Neural cell (in vitro differentiated cells): ENCODE results near the gene DNAAF1. TPM values are rescaled to one million over a fixed set of nuclear protein-coding genes. Genes with fewer than 3 reads are reported as not detected.

Source experiments
- H2AFZ ChIP-seq: fragments of 200-600, 300-800 bp; sonication (generic), shearing (Covaris generic); 2 replicates; pipeline ENCODE4 v1.6.0; 2014; ENCODE audit warnings: low read depth, mild to moderate bottlenecking, antibody characterized with exemption, low read length, moderate library complexity
- H3F3A ChIP-seq: fragments of 200-600 bp; shearing (Covaris generic); 2 replicates; pipeline ENCODE4 v1.6.1; 2016; ENCODE audit warnings: mild to moderate bottlenecking, moderate library complexity, mixed read lengths, antibody characterized with exemption, low read length; ENCODE audit not compliant: insufficient read depth, poor library complexity, severe bottlenecking
- H3K27ac ChIP-seq: fragments of 200-600, 300-800 bp; sonication (generic), shearing (Covaris generic); 2 replicates; pipeline ENCODE4 v1.5.1; 2014; ENCODE audit warnings: mild to moderate bottlenecking, low read length, moderate library complexity
- H3K27me3 ChIP-seq: fragments of 300-800, 200-600 bp; sonication (generic), shearing (Covaris generic); 2 replicates; pipeline ENCODE4 v1.6.0; 2014; ENCODE audit warnings: mild to moderate bottlenecking, low read depth, low read length, moderate library complexity; ENCODE audit not compliant: insufficient read depth
- H3K36me3 ChIP-seq: fragments of 300-800, 200-600 bp; sonication (generic), shearing (Covaris generic); 2 replicates; pipeline ENCODE4 v1.5.1; 2014; ENCODE audit warnings: mild to moderate bottlenecking, antibody characterized with exemption, low read length, moderate library complexity; ENCODE audit not compliant: insufficient read depth
- H3K4me2 ChIP-seq: fragments of 300-800, 200-600 bp; sonication (generic), shearing (Covaris generic); 2 replicates; pipeline ENCODE4 v1.6.0; 2014; ENCODE audit warnings: mild to moderate bottlenecking, low read length
- H3K4me3 ChIP-seq: fragments of 300-800, 200-600 bp; sonication (generic), shearing (Covaris generic); 2 replicates; pipeline ENCODE4 v1.5.1; 2014; ENCODE audit warnings: mild to moderate bottlenecking, low read length, moderate library complexity
- H3K79me2 ChIP-seq: fragments of 200-600 bp; shearing (Covaris generic); replicated peaks from 2 replicates; pipeline ENCODE4 v1.6.0; 2014; ENCODE audit warnings: mild to moderate bottlenecking, low read length, moderate library complexity; ENCODE audit not compliant: insufficient read depth
- H3K9ac ChIP-seq: fragments of 300-800, 200-600 bp; sonication (generic), shearing (Covaris generic); 2 replicates; pipeline ENCODE4 v1.6.1; 2016; ENCODE audit warnings: mild to moderate bottlenecking, low read length, mixed read lengths
- H3K9me2 ChIP-seq: fragments of 200-600 bp; shearing (Covaris generic); 2 replicates; pipeline ENCODE4 v1.6.1; 2016; ENCODE audit warnings: mild to moderate bottlenecking, low read length, mixed read lengths; ENCODE audit not compliant: insufficient read depth
- H3K9me3 ChIP-seq: fragments of 200-600, 300-800 bp; sonication (generic), shearing (Covaris generic); 2 replicates; pipeline ENCODE4 v1.6.1; 2016; ENCODE audit warnings: mild to moderate bottlenecking, mixed run types, low read length, moderate library complexity, mixed read lengths
- H4K20me1 ChIP-seq: fragments of 200-600 bp; shearing (Covaris generic); 2 replicates; pipeline ENCODE4 v1.6.1; 2016; ENCODE audit warnings: mild to moderate bottlenecking, mixed run types; ENCODE audit not compliant: insufficient read depth
- EP300 ChIP-seq: fragments of 450-650 bp; conservative IDR thresholded peaks from 2 replicates; pipeline ENCODE4 v1.6.1; 2014; ENCODE audit warnings: antibody characterized with exemption, mild to moderate bottlenecking, moderate library complexity; ENCODE audit not compliant: poor library complexity, severe bottlenecking
- EZH2 ChIP-seq: fragments of 200-600, 300-800 bp; shearing (Covaris generic), sonication (generic); IDR thresholded peaks from 2 replicates; pipeline ENCODE4 v1.6.1; 2014; ENCODE audit warnings: antibody characterized with exemption, low read length, borderline replicate concordance, mild to moderate bottlenecking; ENCODE audit not compliant: insufficient read depth, poor library complexity, severe bottlenecking
- MXI1 ChIP-seq: fragments of 450-650 bp; conservative IDR thresholded peaks from 2 replicates; pipeline ENCODE4 v1.6.1; 2014; ENCODE audit warnings: antibody characterized with exemption, mild to moderate bottlenecking; ENCODE audit not compliant: poor library complexity, severe bottlenecking
- POLR2AphosphoS5 ChIP-seq: IDR thresholded peaks from 2 replicates; pipeline ENCODE4 v1.6.1; 2012
- RAD21 ChIP-seq: fragments of 450-650 bp; conservative IDR thresholded peaks from 2 replicates; pipeline ENCODE4 v1.6.1; 2014; ENCODE audit warnings: antibody characterized with exemption, mild to moderate bottlenecking, moderate library complexity
- REST ChIP-seq: IDR thresholded peaks from 2 replicates; pipeline ENCODE4 v1.6.1; 2012; ENCODE audit warnings: borderline replicate concordance
- SMC3 ChIP-seq: fragments of 450-650 bp; conservative IDR thresholded peaks from 2 replicates; pipeline ENCODE4 v1.6.1; 2014; ENCODE audit warnings: antibody characterized with exemption, mild to moderate bottlenecking, moderate library complexity; ENCODE audit not compliant: poor library complexity
- TAF1 ChIP-seq: IDR thresholded peaks from 2 replicates; pipeline ENCODE4 v1.6.1; 2012; ENCODE audit warnings: low read depth
- polyA plus RNA-seq: library from polyadenylated mRNA; depleted of rRNA; stranded (reverse); fragments of >200 nt; gene quantifications from 2 replicates; pipeline ENCODE4 v1.2.3, GENCODE V29; 2014
- TF ChIP-seq, protein P1 (sequence below): fragments of 450-650 bp; IDR thresholded peaks from 2 replicates; pipeline ENCODE4 v1.5.1; 2014; ENCODE audit warnings: antibody characterized with exemption, mild to moderate bottlenecking, moderate library complexity; ENCODE audit not compliant: poor library complexity, severe bottlenecking

Gene DNAAF1
- polyA plus RNA-seq, 1 donor from 2014 or later: 0.71 TPM

- Histone ChIP-seq H3K36me3 (no peaks in the 10 kb centered on the region), H3K4me2 (no peak overlapping the region), H3K27ac (no peak overlapping the region), H3K9ac (no peak overlapping the region), H3K79me2 (peaks cover 20% of the 10 kb centered on the region), H3K27me3 (no peaks in the 10 kb centered on the region), H3K9me3 (no peaks in the 10 kb centered on the region), H3F3A (no peaks in the 10 kb centered on the region), H4K20me1 (no peaks in the 10 kb centered on the region), H3K4me3 (no peak overlapping the region), H3K9me2 (no peaks in the 10 kb centered on the region), H2AFZ (no peak overlapping the region)
- no peak for TF ChIP-seq TAF1
- no peak for TF ChIP-seq REST
- no peak for TF ChIP-seq RAD21
- no peak for TF ChIP-seq EZH2
- TF ChIP-seq MXI1: no peak
- TF ChIP-seq, protein P1, sequence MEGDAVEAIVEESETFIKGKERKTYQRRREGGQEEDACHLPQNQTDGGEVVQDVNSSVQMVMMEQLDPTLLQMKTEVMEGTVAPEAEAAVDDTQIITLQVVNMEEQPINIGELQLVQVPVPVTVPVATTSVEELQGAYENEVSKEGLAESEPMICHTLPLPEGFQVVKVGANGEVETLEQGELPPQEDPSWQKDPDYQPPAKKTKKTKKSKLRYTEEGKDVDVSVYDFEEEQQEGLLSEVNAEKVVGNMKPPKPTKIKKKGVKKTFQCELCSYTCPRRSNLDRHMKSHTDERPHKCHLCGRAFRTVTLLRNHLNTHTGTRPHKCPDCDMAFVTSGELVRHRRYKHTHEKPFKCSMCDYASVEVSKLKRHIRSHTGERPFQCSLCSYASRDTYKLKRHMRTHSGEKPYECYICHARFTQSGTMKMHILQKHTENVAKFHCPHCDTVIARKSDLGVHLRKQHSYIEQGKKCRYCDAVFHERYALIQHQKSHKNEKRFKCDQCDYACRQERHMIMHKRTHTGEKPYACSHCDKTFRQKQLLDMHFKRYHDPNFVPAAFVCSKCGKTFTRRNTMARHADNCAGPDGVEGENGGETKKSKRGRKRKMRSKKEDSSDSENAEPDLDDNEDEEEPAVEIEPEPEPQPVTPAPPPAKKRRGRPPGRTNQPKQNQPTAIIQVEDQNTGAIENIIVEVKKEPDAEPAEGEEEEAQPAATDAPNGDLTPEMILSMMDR: no peak
- no peak for TF ChIP-seq EP300
- no peak for TF ChIP-seq SMC3
- TF ChIP-seq POLR2AphosphoS5: no peak
These were observed 37.8 kb downstream of the DNAAF1 start for GRCh38 chr16:84182680-84183571.

DNA sequence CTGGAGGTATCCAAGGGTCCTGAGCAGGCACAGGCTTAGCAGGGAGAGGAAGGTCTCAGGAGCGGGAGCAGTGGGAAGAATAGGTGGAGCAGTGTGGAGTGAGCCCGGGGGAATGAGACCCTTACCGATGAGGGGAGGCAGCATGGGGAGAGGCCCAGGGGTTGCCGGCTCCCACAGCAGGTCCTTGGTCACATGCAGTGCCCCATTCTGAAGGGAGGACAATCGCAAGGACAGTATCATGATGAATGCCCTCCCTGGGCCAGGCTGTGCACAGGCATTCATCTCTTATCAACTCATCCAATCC is 38.4 kb downstream of the DNAAF1 start:
- TF ChIP-seq POLR2AphosphoS5 (no peak), TAF1 (no peak), EP300 (no peak), REST (no peak), EZH2 (no peak), RAD21 (no peak), MXI1 (no peak), SMC3 (no peak)
- TF ChIP-seq, protein P1: no peak
- H3K36me3 ChIP-seq: no peaks in the 10 kb centered on the region

More for the DNA sequence above, 38.4 kb downstream of the DNAAF1 start:
- Histone ChIP-seq H4K20me1 (no peaks in the 10 kb centered on the region), H3K9me3 (no peaks in the 10 kb centered on the region), H3K27me3 (no peaks in the 10 kb centered on the region), H3K79me2 (peaks cover 20% of the 10 kb centered on the region), H3F3A (no peaks in the 10 kb centered on the region), H2AFZ (no peak overlapping the region), H3K27ac (no peak overlapping the region), H3K4me3 (no peak overlapping the region), H3K4me2 (no peak overlapping the region), H3K9me2 (no peaks in the 10 kb centered on the region), H3K9ac (no peak overlapping the region)
